CD4-positive, alpha-beta T cell treated with Interleukin-21 for 1 hour (primary cell): ENCODE measurements around the gene MIDN.

Source experiments
- DNase-seq: peaks from one replicate; pipeline ENCODE4 v3.0.0-alpha.2; 2020

The MIDN gene

GRCh38 chr19:1220976-1221903 lies 27.1 kb upstream of the MIDN start:
- DNase-seq, result no peak

DNA sequence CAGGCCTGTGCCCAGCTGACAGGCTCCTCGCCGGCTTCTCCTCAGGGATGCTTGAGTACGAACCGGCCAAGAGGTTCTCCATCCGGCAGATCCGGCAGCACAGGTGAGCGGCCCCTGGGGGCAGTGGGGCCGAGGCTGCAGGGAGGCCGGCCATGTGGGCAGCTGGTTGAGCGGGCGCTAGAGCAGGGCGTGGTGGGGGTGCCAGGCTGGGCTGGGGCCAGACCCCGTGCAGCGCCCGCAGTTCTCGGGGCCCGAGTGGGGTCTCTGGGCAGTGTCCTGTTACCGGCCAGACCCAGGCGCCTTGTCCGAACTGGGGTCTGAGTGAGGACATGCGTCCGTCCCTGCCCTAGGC lies 26.5 kb upstream of the MIDN start:
- no peak for DNase-seq

- DNase-seq, result no peak
Measured at GRCh38 chr19:1222394-1222793, 26.0 kb upstream of the MIDN start.

DNA sequence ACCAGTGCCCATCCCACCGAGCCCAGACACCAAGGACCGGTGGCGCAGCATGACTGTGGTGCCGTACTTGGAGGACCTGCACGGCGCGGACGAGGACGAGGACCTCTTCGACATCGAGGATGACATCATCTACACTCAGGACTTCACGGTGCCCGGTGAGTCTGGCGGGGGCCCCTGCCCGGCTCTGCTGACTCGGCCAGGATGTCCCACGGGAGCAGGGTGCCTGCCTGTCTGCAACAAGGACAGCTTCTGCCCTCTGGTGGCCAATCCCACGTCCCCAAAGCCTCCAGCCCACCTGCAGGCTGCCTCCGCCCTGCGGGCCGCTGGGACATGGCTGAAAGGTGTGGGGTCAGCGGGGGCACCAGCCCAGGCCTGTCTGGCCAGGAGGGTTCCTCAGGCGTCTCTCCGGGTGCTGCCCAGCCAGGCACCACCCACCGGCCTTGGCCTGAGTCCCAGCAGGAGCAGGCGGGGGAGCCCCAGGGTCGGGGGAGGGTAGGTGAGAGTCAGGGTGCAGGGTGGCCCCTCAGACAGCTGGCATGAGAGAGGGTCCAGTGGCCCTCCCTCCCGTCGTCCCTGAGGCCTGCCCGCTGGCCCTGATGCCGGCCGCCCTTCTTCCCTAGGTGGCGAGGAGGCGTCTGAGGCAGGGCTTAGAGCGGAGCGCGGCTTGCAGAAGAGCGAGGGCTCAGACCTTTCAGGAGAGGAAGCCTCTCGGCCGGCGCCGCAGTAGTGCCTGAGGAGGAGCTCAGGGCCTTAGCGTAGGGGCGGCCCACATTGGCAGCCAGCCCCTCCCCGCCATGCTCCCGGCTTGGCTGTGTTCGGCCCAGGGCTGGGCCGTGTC lies 25.1 kb upstream of the MIDN start:
- DNase-seq, result no peak

GRCh38 chr19:1224047-1224825 lies 24.1 kb upstream of the MIDN start:
- DNase-seq, result no peak

DNA sequence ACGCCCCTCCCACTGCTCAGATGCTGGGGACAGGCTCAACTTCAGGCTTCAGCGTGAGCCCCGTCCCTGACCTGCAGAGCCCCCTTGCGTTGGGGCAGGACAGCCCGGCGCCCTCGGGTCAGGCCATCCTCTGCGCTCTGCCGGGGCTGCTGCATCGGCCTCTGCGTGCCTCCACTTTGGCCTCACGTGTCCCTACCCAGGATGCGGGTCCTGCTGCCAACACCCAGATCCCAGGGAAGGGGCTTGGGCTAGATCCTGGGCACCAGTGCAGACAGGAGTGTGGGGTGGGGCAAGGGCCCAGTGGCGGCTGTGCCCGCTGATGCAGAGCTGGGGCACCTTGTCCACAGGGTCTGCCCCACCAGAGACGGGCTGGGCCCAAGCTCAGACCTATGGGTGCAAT lies 23.5 kb upstream of the MIDN start:
- no peak for DNase-seq

- no peak for DNase-seq
Measured at GRCh38 chr19:1225440-1226226, 22.8 kb upstream of the MIDN start.

- DNase-seq, result no peak
Measured at GRCh38 chr19:1226227-1226518, 22.2 kb upstream of the MIDN start.

GRCh38 chr19:1226522-1227303 lies 21.7 kb upstream of the MIDN start:
- DNase-seq, result no peak

DNA sequence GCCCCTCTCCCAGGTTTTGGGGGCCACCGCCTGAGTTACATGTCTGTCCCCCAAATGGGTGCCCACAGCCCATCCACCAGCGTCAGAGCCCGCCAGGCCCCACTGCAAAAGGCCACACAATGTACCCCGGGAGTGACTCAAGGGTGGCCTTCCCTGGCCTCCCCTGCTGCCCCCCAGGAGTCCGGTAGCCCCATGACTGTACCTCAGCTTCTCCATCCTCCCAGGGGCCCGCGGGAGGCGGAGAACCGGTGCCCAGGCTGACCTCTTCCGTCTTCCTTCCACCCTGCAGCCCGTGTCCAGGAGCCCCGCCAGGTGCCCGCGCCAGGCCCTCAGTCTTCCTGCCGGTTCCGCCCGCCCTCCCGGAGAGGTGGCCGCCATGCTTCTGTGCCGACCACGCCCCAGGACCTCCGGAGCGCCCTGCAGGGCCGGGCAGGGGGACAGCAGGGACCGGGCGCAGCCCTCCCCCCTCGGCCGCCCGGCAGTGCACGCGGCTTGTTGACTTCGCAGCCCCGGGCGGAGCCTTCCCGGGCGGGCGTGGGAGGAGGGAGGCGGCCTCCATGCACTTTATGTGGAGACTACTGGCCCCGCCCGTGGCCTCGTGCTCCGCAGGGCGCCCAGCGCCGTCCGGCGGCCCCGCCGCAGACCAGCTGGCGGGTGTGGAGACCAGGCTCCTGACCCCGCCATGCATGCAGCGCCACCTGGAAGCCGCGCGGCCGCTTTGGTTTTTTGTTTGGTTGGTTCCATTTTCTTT lies 20.9 kb upstream of the MIDN start:
- no peak for DNase-seq

DNA sequence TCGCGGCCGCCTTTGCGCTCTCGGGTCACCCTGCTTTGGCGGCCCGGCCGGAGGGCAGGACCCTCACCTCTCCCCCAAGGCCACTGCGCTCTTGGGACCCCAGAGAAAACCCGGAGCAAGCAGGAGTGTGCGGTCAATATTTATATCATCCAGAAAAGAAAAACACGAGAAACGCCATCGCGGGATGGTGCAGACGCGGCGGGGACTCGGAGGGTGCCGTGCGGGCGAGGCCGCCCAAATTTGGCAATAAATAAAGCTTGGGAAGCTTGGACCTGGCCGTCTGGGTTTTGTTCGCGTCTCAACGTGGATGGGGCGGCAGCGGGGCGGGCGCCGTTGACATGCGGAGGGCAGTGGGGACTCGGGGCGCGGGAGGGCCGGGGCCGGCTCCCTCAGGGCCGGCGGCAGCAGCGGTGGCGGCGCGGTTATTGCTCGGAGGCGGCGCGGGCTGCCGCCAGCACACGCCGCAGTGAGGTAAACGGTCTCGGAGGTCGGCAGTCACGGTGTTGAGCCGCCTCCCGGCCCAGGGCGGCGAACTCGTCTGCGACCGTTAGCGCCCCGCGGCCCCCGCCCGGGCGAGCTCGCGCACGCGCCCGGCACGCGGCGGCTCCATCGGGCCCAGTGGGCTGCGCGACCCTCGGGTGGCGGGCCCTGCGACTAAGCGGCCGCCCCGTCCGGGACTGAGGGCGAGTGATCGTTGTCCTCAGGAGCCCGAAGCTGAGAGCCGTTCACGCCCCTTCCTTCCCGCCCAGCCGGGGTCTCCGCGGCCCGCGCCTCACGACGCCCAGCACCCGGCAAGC lies 20.0 kb upstream of the MIDN start:
- no peak for DNase-seq

DNA sequence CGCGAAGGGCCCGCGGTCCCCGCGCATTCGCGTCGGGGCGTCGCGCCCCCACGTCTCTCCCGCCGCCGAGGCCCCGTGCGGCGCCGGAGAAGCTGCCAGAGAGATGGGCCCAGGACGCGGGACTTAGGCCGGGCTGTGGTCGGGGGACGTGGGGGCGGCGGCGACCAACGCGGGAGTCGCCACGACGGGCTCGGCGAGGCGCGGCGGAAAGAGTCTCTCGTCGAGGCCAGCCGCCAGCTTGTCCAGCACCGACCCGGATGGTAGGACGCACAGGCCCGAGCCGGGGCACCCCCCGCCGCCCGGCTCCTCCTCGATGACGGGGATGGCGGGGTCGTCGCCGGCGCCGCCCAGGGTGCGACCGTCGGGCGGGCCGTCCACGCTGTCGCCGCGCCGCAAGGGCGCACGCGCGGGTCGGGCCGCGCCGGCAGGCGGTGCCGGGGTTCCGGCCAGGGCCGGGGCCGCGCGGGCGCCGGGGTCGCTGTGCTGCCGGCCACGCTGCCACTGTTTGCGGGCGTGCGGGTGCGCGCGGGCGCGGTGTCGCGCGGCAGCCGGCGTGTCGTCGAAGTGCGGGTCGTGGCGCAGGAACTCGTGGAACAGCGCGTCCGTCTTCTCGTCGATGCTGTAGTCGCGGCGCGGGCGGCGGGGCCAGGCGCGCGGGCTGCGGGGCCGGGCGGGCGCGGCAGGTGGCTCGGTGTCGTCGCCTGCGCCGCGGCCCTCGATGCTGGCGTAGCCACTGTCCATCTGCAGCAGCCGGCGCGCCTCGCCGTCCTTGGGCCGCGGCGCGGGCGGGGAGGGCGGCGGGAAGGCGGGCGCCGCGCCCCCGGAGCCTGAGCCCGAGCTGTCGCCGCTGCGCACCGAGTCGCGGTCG lies 19.1 kb upstream of the MIDN start:
- no peak for DNase-seq

- DNase-seq, result no peak
Measured at GRCh38 chr19:1229924-1230782, 18.2 kb upstream of the MIDN start.

GRCh38 chr19:1230783-1231489 lies 17.4 kb upstream of the MIDN start:
- no peak for DNase-seq

GRCh38 chr19:1231729-1232637 lies 16.4 kb upstream of the MIDN start:
- no peak for DNase-seq

DNA sequence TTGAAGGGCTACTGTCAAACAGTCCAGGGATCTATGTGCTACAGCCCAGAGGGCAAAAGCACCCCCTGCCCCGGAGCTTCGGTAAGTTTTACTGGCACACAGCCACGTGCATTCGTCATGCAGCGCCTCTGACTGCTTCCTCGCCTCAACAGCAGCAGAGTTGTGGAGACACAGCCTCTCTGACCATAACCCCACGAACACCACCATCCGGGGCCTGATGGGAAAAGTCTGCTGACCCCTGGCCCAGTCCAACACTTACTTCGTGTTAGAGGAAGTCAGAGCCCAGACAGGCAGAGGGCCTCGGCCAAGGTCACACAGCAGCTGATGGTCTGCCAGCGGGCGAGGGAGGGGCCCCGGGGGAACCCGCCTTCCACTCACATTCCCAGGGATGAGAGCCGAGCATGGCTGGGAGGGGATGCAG lies 15.7 kb upstream of the MIDN start:
- no peak for DNase-seq
